ENCODE data around the gene PRKCA. TPM values are rescaled to one million over a fixed set of nuclear protein-coding genes. Genes with fewer than 3 reads are reported as not detected.
"Not testable (repeated sequence)": the region's sequence is repeated elsewhere in the genome, so short reads cannot be mapped to it uniquely, and the experiment has no call there.

PRKCA gene
- total and polyA plus RNA-seq, 4 donors, result 3.0 to 14.1 (median 5.4) TPM

GRCh38 chr17:66713021-66713532 is 410.7 kb downstream of the PRKCA start:
- H3K27me3 ChIP-seq (ENCODE audit: control insufficient read depth in 4 of 4, insufficient read depth in 4 of 4, low read length in 3 of 4); DNase-seq (ENCODE audit: low spot score); H3K4me3 ChIP-seq (ENCODE audit: low read depth in 1 of 3, low read length in 3 of 3); H3K9me3 ChIP-seq (ENCODE audit: control insufficient read depth in 4 of 4, low read length in 3 of 4); H3K36me3 ChIP-seq (ENCODE audit: control insufficient read depth in 4 of 4, insufficient read depth in 3 of 4, low read depth in 1 of 4, low read length in 3 of 4); H3K4me1 ChIP-seq (ENCODE audit: control insufficient read depth in 4 of 4, insufficient read depth in 4 of 4, low read length in 3 of 4); H3K9ac ChIP-seq (ENCODE audit: low read depth in 1 of 2, low read length in 2 of 2); H3K27ac ChIP-seq (ENCODE audit: low read depth in 1 of 2, low read length in 2 of 2): not testable (repeated sequence)
- WGBS, result 93% methylated on average over 13 of the region's 13 CpGs

DNA sequence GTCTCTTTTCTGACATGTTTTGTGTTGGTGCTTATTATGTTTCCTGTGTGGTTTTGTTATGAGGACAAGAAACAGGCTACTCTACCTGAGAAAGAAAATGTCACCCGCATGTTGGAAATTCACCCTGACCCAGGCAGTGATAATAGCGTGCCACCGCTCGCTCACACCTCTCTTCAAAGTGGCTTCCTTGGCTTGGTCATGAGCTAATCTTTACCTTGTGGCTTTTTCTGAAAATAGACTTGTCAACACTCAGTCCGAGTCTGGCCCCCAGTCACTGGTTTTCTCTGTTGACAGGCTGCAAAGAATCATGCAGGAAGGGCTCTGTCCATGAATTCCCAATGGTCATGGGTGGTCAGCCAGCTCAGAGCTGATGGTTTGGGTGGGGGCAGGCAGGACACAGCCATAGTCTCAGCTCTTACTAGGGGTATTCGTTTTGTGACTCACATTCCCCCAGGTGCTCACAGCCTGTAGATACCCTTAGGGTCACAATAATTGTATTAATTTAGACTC is 411.2 kb downstream of the PRKCA start:
- no peaks in the 10 kb centered on the region for H3K4me1 ChIP-seq (ENCODE audit: control insufficient read depth in 4 of 4, insufficient read depth in 4 of 4, low read length in 3 of 4)
- H3K36me3 ChIP-seq (ENCODE audit: control insufficient read depth in 4 of 4, insufficient read depth in 3 of 4, low read depth in 1 of 4, low read length in 3 of 4), result no peaks in the 10 kb centered on the region
- no peaks in the 10 kb centered on the region for H3K27me3 ChIP-seq (ENCODE audit: control insufficient read depth in 4 of 4, insufficient read depth in 4 of 4, low read length in 3 of 4)
- H3K4me3 ChIP-seq (ENCODE audit: low read depth in 1 of 3, low read length in 3 of 3), result no peak overlapping the region
- H3K9ac ChIP-seq (ENCODE audit: low read depth in 1 of 2, low read length in 2 of 2), result no peak overlapping the region
- TF ChIP-seq FOXA1 (IDR thresholded peaks at IDR 0.05), result no peak
- no peak for TF ChIP-seq FOXA2 (IDR thresholded peaks at IDR 0.05)
- no peak for TF ChIP-seq GABPA (IDR thresholded peaks at IDR 0.05 in 1 of 2, conservative IDR thresholded peaks at IDR 0.05 in 1 of 2)
- no peak for TF ChIP-seq SP1 (IDR thresholded peaks at IDR 0.05)
- TF ChIP-seq HNF4A (conservative IDR thresholded peaks at IDR 0.05), result no peak
- no peak for TF ChIP-seq RXRA (IDR thresholded peaks at IDR 0.05)
- no peak for TF ChIP-seq MAX (IDR thresholded peaks at IDR 0.05)
- TF ChIP-seq EGR1 (IDR thresholded peaks at IDR 0.05; ENCODE audit: low read depth in 2 of 2), result no peak
- TF ChIP-seq RAD21 (IDR thresholded peaks at IDR 0.05), result no peak
- DNase-seq (ENCODE audit: low spot score), result no peak
- no peaks in the 10 kb centered on the region for H3K9me3 ChIP-seq (ENCODE audit: control insufficient read depth in 4 of 4, low read length in 3 of 4)
- WGBS, result 82% methylated on average over 6 of the region's 6 CpGs
- H3K27ac ChIP-seq (ENCODE audit: low read depth in 1 of 2, low read length in 2 of 2), result no peak overlapping the region

- Histone ChIP-seq H3K4me3 (ENCODE audit: low read depth in 1 of 3, low read length in 3 of 3) (no peak overlapping the region), H3K9me3 (ENCODE audit: control insufficient read depth in 4 of 4, low read length in 3 of 4) (no peaks in the 10 kb centered on the region), H3K27ac (ENCODE audit: low read depth in 1 of 2, low read length in 2 of 2) (no peak overlapping the region), H3K27me3 (ENCODE audit: control insufficient read depth in 4 of 4, insufficient read depth in 4 of 4, low read length in 3 of 4) (no peaks in the 10 kb centered on the region), H3K9ac (ENCODE audit: low read depth in 1 of 2, low read length in 2 of 2) (no peak overlapping the region), H3K4me1 (ENCODE audit: control insufficient read depth in 4 of 4, insufficient read depth in 4 of 4, low read length in 3 of 4) (no peaks in the 10 kb centered on the region), H3K36me3 (ENCODE audit: control insufficient read depth in 4 of 4, insufficient read depth in 3 of 4, low read depth in 1 of 4, low read length in 3 of 4) (no peaks in the 10 kb centered on the region)
- TF ChIP-seq RXRA (IDR thresholded peaks at IDR 0.05) (no peak), EGR1 (IDR thresholded peaks at IDR 0.05; ENCODE audit: low read depth in 2 of 2) (no peak), HNF4A (conservative IDR thresholded peaks at IDR 0.05) (no peak), JUND (IDR thresholded peaks at IDR 0.05) (no peak), FOXA2 (IDR thresholded peaks at IDR 0.05) (no peak)
- 90% methylated on average over 17 of the region's 17 CpGs for WGBS
- no peak for DNase-seq (ENCODE audit: low spot score)
Observed at GRCh38 chr17:66714046-66715023, 411.9 kb downstream of the PRKCA start.

DNA sequence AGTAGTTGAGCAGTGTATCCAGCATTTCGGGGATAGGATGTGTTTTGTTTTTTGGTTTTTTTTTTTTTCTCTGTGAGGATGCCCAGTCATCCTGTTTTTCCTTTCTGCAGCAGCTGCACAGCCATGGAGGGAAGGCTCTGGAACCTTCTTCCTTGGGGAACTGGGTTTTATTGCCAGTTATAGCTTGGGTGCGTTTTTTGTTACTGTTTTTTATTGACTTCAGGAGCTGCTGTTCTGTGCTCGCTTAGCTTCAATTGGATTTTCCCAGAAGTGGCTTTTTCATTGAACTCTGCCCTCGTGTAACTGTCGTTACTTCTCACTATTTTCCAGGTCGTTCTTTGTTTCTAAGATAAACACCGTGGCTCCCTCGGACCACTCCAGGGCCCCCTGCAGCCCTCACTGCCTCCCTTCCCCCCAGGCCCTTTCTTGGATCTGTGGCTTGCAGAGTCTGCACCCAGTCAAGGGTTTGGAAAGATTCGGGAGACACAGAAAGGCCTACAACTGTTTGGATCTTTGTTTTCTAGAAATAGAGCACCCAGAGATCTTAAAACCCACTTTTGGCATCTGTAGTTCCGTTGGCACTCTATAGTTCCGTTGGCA is 412.8 kb downstream of the PRKCA start:
- 56% methylated on average over 11 of the region's 11 CpGs for WGBS
- H3K9ac ChIP-seq (ENCODE audit: low read depth in 1 of 2, low read length in 2 of 2), result no peak overlapping the region
- no peak overlapping the region for H3K27ac ChIP-seq (ENCODE audit: low read depth in 1 of 2, low read length in 2 of 2)
- DNase-seq (ENCODE audit: low spot score), result no peak
- H3K4me3 ChIP-seq (ENCODE audit: low read depth in 1 of 3, low read length in 3 of 3), result no peak overlapping the region
- no peaks in the 10 kb centered on the region for H3K9me3 ChIP-seq (ENCODE audit: control insufficient read depth in 4 of 4, low read length in 3 of 4)
- H3K36me3 ChIP-seq (ENCODE audit: control insufficient read depth in 4 of 4, insufficient read depth in 3 of 4, low read depth in 1 of 4, low read length in 3 of 4), result no peaks in the 10 kb centered on the region
- no peaks in the 10 kb centered on the region for H3K27me3 ChIP-seq (ENCODE audit: control insufficient read depth in 4 of 4, insufficient read depth in 4 of 4, low read length in 3 of 4)
- H3K4me1 ChIP-seq (ENCODE audit: control insufficient read depth in 4 of 4, insufficient read depth in 4 of 4, low read length in 3 of 4), result no peaks in the 10 kb centered on the region
- TF ChIP-seq, protein P1, sequence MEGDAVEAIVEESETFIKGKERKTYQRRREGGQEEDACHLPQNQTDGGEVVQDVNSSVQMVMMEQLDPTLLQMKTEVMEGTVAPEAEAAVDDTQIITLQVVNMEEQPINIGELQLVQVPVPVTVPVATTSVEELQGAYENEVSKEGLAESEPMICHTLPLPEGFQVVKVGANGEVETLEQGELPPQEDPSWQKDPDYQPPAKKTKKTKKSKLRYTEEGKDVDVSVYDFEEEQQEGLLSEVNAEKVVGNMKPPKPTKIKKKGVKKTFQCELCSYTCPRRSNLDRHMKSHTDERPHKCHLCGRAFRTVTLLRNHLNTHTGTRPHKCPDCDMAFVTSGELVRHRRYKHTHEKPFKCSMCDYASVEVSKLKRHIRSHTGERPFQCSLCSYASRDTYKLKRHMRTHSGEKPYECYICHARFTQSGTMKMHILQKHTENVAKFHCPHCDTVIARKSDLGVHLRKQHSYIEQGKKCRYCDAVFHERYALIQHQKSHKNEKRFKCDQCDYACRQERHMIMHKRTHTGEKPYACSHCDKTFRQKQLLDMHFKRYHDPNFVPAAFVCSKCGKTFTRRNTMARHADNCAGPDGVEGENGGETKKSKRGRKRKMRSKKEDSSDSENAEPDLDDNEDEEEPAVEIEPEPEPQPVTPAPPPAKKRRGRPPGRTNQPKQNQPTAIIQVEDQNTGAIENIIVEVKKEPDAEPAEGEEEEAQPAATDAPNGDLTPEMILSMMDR (IDR thresholded peaks at IDR 0.05; ENCODE audit: low read depth, low read length, missing input control), result no peak
- no peak for TF ChIP-seq YY1 (IDR thresholded peaks at IDR 0.05)
- TF ChIP-seq ATF3 (IDR thresholded peaks at IDR 0.05), result no peak
- no peak for TF ChIP-seq JUND (IDR thresholded peaks at IDR 0.05)
- no peak for TF ChIP-seq SP1 (IDR thresholded peaks at IDR 0.05)
- TF ChIP-seq, protein P2, sequence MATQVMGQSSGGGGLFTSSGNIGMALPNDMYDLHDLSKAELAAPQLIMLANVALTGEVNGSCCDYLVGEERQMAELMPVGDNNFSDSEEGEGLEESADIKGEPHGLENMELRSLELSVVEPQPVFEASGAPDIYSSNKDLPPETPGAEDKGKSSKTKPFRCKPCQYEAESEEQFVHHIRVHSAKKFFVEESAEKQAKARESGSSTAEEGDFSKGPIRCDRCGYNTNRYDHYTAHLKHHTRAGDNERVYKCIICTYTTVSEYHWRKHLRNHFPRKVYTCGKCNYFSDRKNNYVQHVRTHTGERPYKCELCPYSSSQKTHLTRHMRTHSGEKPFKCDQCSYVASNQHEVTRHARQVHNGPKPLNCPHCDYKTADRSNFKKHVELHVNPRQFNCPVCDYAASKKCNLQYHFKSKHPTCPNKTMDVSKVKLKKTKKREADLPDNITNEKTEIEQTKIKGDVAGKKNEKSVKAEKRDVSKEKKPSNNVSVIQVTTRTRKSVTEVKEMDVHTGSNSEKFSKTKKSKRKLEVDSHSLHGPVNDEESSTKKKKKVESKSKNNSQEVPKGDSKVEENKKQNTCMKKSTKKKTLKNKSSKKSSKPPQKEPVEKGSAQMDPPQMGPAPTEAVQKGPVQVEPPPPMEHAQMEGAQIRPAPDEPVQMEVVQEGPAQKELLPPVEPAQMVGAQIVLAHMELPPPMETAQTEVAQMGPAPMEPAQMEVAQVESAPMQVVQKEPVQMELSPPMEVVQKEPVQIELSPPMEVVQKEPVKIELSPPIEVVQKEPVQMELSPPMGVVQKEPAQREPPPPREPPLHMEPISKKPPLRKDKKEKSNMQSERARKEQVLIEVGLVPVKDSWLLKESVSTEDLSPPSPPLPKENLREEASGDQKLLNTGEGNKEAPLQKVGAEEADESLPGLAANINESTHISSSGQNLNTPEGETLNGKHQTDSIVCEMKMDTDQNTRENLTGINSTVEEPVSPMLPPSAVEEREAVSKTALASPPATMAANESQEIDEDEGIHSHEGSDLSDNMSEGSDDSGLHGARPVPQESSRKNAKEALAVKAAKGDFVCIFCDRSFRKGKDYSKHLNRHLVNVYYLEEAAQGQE (IDR thresholded peaks at IDR 0.05), result no peak
- no peak for TF ChIP-seq MAX (IDR thresholded peaks at IDR 0.05)

All from liver (tissue), 9 donors.